Measurements from ENCODE around the gene GRM7. TPM values are rescaled to one million over a fixed set of nuclear protein-coding genes. Genes with fewer than 3 reads are reported as not detected.

The GRM7 gene
- total RNA-seq, 1 experiment from 2014 or later, result not detected

DNA sequence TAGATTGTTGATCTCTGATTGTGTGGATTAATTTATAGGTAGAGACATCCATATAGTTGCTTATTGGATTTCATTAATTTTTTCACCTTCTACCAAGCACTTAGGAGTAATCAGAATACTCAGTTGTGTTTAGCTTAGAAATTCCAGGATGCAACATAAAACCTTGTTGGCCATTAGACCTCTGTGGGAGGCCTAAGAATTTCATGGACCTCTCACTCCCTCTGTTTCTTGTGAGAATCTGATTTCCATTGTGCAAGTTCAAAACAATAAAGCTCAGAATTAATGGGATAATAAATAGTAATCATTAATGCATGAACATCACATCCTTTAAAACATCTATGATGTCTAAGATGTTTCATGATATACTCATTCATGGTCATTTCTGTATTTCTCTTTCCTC, 332.4 kb downstream of the GRM7 start:
- no peak for TF ChIP-seq EZH2 (IDR thresholded peaks at IDR 0.05; ENCODE audit: borderline replicate concordance, low read depth, low read length, poor library complexity, severe bottlenecking)
- TF ChIP-seq, protein P1, sequence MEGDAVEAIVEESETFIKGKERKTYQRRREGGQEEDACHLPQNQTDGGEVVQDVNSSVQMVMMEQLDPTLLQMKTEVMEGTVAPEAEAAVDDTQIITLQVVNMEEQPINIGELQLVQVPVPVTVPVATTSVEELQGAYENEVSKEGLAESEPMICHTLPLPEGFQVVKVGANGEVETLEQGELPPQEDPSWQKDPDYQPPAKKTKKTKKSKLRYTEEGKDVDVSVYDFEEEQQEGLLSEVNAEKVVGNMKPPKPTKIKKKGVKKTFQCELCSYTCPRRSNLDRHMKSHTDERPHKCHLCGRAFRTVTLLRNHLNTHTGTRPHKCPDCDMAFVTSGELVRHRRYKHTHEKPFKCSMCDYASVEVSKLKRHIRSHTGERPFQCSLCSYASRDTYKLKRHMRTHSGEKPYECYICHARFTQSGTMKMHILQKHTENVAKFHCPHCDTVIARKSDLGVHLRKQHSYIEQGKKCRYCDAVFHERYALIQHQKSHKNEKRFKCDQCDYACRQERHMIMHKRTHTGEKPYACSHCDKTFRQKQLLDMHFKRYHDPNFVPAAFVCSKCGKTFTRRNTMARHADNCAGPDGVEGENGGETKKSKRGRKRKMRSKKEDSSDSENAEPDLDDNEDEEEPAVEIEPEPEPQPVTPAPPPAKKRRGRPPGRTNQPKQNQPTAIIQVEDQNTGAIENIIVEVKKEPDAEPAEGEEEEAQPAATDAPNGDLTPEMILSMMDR (conservative IDR thresholded peaks at IDR 0.05; ENCODE audit: low read depth, low read length), result no peak
- CTCF ChIA-PET, result no interaction called here
- BruUV-seq (replicated peaks), result no TSS peak
- POLR2A ChIA-PET (ENCODE audit: low non-redundant PET), result no interaction called here
- DNase-seq (ENCODE audit: low spot score), result no peak
- Histone ChIP-seq H3K4me3 (ENCODE audit: low read depth, low read length, poor library complexity, severe bottlenecking) (no peak overlapping the region), H3K27me3 (replicated peaks; ENCODE audit: insufficient read depth, low read depth, low read length, poor library complexity) (no peaks in the 10 kb centered on the region), H3K27ac (ENCODE audit: low read depth, low read length, poor library complexity, severe bottlenecking) (no peak overlapping the region), H3K4me1 (ENCODE audit: insufficient read depth, low read length, poor library complexity, severe bottlenecking) (no peaks in the 10 kb centered on the region), H3K36me3 (ENCODE audit: insufficient read depth, low read length, poor library complexity, severe bottlenecking) (no peaks in the 10 kb centered on the region), H3K9me3 (ENCODE audit: low read depth, low read length, poor library complexity, severe bottlenecking) (no peaks in the 10 kb centered on the region)
- intact Hi-C loops (cut with micrococcal nuclease; ENCODE audit: unreplicated experiment), result no loop called here

DNA sequence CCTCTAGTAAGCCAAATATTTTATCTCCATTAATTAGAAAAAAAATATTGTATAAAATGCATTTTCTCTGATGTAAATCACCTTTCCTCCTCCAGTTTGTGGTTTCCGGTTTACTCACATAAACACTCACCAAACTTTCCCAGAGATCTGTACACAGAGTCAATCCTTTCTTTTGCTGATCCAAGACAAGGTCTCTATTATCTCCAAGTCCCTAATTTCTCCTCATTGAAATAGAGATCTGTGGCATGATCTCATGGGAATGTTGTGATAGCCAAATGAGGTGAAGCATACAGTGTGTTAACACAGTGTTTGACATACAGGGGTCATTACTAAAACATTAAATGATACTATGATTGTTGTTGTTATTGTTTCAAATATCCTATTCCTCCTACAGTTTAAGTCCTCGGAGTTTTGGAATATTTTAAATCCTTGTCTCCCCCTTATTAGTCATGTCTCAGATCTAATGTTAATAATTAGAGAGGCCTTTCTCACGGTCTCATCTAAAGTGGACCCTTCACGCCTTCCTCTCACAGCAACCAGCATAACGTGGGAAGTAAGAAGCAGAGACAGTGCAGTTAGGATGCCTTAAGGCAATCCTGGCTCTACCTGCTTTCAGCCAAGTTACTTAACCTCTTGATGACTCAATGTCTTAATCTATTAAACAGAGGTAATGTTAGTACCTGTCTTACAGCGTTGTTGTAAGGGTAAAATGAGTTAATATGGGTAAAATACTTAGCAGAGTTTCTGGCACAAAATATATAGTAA, 333.3 kb downstream of the GRM7 start:
- no peak for DNase-seq (ENCODE audit: low spot score)
- Histone ChIP-seq H3K4me3 (ENCODE audit: low read depth, low read length, poor library complexity, severe bottlenecking) (no peak overlapping the region), H3K27me3 (replicated peaks; ENCODE audit: insufficient read depth, low read depth, low read length, poor library complexity) (no peaks in the 10 kb centered on the region), H3K4me1 (ENCODE audit: insufficient read depth, low read length, poor library complexity, severe bottlenecking) (no peaks in the 10 kb centered on the region), H3K36me3 (ENCODE audit: insufficient read depth, low read length, poor library complexity, severe bottlenecking) (no peaks in the 10 kb centered on the region), H3K27ac (ENCODE audit: low read depth, low read length, poor library complexity, severe bottlenecking) (no peak overlapping the region), H3K9me3 (ENCODE audit: low read depth, low read length, poor library complexity, severe bottlenecking) (no peaks in the 10 kb centered on the region)
- TF ChIP-seq, protein P1 (conservative IDR thresholded peaks at IDR 0.05; ENCODE audit: low read depth, low read length), result no peak
- TF ChIP-seq EZH2 (IDR thresholded peaks at IDR 0.05; ENCODE audit: borderline replicate concordance, low read depth, low read length, poor library complexity, severe bottlenecking), result no peak
- no TSS peak for BruUV-seq (replicated peaks)
- POLR2A ChIA-PET (ENCODE audit: low non-redundant PET), result no interaction called here
- intact Hi-C loops (cut with micrococcal nuclease; ENCODE audit: unreplicated experiment), result no loop called here
- CTCF ChIA-PET, result no interaction called here

DNA sequence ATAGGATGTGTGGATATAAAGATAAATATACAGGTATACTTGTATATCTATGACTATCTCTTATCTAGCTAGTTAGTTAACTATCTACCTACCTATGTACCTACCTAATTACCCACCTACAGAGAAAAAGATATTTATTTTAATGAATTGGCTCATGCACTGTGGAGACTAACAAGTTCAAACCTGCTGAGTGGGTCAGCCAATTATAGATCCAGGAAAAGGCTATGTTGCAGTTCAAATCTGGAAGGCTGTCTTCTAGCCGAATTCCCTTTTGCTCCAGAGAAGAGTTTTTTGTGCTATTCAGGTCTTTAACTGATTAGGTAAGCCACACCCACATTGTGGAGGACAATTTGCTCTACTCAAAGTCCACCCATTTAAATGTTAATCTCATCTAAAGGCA, 335.0 kb downstream of the GRM7 start:
- no peaks in the 10 kb centered on the region for H3K27me3 ChIP-seq (replicated peaks; ENCODE audit: insufficient read depth, low read depth, low read length, poor library complexity)
- CTCF ChIA-PET, result no interaction called here
- no TSS peak for BruUV-seq (replicated peaks)

More for the DNA sequence above, 335.0 kb downstream of the GRM7 start:
- DNase-seq (ENCODE audit: low spot score), result no peak
- intact Hi-C loops (cut with micrococcal nuclease; ENCODE audit: unreplicated experiment), result no loop called here
- Histone ChIP-seq H3K36me3 (ENCODE audit: insufficient read depth, low read length, poor library complexity, severe bottlenecking) (no peaks in the 10 kb centered on the region), H3K9me3 (ENCODE audit: low read depth, low read length, poor library complexity, severe bottlenecking) (no peaks in the 10 kb centered on the region), H3K27ac (ENCODE audit: low read depth, low read length, poor library complexity, severe bottlenecking) (no peak overlapping the region), H3K4me1 (ENCODE audit: insufficient read depth, low read length, poor library complexity, severe bottlenecking) (no peaks in the 10 kb centered on the region), H3K4me3 (ENCODE audit: low read depth, low read length, poor library complexity, severe bottlenecking) (no peak overlapping the region)
- TF ChIP-seq EZH2 (IDR thresholded peaks at IDR 0.05; ENCODE audit: borderline replicate concordance, low read depth, low read length, poor library complexity, severe bottlenecking), result no peak
- TF ChIP-seq, protein P1 (conservative IDR thresholded peaks at IDR 0.05; ENCODE audit: low read depth, low read length), result no peak
- POLR2A ChIA-PET (ENCODE audit: low non-redundant PET), result no interaction called here

Data from A673 (cell line).